ENCODE measurements around the gene GSAP.

GSAP gene

GRCh38 chr7:77413861-77414424 is 2.2 kb downstream of the GSAP start:
- no peak for TF ChIP-seq CTCF (IDR thresholded peaks at IDR 0.05)

GRCh38 chr7:77413128-77413527 is 3.0 kb downstream of the GSAP start:
- no peak for TF ChIP-seq CTCF (IDR thresholded peaks at IDR 0.05)

DNA sequence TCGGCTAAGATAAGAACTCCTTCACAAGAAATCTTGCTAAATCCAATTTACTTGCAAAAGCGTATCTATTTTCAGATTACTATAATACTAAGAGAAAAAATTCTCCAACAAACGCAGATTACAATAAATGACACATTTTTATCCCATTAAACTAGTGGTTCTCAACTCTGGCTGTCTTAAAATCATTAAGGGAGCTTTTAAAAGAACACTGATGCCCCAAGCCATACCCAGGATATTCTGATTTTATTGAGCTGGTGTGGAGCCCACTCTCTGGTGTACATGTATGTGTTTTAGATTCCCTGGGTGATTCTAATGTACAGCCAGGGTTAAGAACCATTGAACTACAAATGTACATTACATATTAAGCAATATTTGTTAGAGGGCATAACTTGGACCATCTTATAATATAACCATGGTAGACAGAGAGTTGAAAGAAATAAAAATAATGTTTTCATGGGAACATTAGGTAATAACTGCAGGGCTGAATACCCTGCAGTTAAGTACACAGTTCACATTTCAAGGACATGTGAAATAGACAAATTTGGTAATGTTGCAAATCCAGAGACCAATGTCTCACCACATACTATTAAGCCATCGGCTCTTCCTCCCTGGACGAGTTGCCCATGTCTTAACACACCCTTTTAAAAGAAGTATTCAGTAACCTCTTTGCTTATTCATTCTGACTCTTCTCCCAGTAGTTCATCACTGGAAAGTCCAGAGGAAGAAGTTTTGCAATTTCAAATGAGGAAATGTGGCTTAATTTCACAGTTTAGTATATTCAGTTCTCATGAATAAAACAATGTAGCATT is 6.2 kb downstream of the GSAP start:
- no peak for TF ChIP-seq CTCF (IDR thresholded peaks at IDR 0.05)

DNA sequence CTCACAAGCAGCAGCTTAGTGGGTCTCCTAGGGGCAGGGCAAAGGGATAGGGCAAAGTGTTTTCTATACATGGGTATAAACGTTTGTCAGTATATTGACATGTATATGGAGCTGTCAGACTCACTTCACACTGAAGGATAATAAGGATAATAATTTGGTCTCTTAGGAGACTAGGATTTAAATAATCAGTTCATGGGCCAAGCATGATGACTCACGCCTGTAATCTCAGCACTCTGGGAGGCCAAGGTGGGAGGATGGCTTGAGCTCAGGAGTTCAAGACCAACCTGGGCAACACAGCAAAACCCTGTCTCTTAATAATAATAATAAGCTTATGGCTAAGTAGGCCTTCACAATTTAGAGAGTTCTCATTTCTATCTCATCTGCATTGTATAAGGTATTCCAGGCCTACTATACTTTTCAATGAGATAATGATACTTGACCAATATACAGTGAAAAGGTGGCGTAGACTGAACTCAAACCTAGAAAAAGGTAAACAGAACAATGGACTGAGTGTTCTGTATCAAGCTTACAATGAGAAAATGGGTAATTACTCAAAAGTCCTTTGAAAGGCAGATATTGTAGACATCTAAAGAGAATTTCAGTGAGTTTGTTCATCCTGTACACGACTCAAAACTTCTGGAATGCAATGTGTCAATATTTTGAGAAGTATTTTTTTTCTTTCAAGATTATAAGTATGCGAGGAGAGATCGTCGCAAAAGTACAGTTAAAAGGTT is 7.0 kb downstream of the GSAP start:
- no peak for TF ChIP-seq CTCF (IDR thresholded peaks at IDR 0.05)

DNA sequence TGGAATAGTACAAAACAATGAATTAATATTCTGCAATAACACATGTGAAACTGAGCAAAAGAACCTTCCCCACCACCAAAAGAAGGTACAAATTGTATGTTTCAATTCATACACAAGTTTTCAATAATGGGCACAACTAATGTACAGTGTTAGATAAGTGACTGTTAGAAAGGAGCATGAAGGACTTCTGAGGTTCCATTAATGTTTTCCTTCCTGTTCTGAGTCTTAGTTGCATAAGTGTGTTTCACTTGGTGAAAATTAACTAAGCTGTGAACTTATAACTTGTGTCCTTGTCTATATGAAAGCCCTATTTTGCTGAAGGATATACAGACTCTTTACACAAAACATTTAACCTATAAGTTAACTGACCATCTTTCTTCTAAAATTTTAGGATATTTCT is 8.2 kb downstream of the GSAP start:
- no peak for TF ChIP-seq CTCF (IDR thresholded peaks at IDR 0.05)

- no peak for TF ChIP-seq CTCF (IDR thresholded peaks at IDR 0.05)
Observed at GRCh38 chr7:77406421-77406820, 9.7 kb downstream of the GSAP start.

GRCh38 chr7:77404641-77405040 is 11.5 kb downstream of the GSAP start:
- no peak for TF ChIP-seq CTCF (IDR thresholded peaks at IDR 0.05)

All from LNCAP (cell line).